IPS-18a (cell line): ENCODE results near the gene PC.

Experiments
- H3K27ac ChIP-seq: one replicate; pipeline ENCODE4 v1.5.1; 2013; ENCODE audit warnings: low read length
- H3K27me3 ChIP-seq: one replicate; pipeline ENCODE4 v1.6.1; 2013; ENCODE audit warnings: mild to moderate bottlenecking, low read length; ENCODE audit not compliant: control insufficient read depth, insufficient read depth
- H3K36me3 ChIP-seq: one replicate; pipeline ENCODE4 v1.6.1; 2013; ENCODE audit warnings: low read depth, low read length; ENCODE audit not compliant: control insufficient read depth
- H3K4me1 ChIP-seq: one replicate; pipeline ENCODE4 v1.6.1; 2013; ENCODE audit warnings: low read depth, low read length; ENCODE audit not compliant: control insufficient read depth
- H3K4me3 ChIP-seq: one replicate; pipeline ENCODE4 v1.5.1; 2013; ENCODE audit warnings: low read length
- H3K9ac ChIP-seq: one replicate; pipeline ENCODE4 v1.6.1; 2013; ENCODE audit warnings: mild to moderate bottlenecking, low read length, moderate library complexity
- H3K9me3 ChIP-seq: one replicate; pipeline ENCODE4 v1.6.1; 2013; ENCODE audit warnings: low read depth, low read length; ENCODE audit not compliant: control insufficient read depth

The PC gene

GRCh38 chr11:66976028-66976467 lies 17.9 kb upstream of the PC start:
- Histone ChIP-seq H3K4me3 (no peak overlapping the region), H3K4me1 (no peaks in the 10 kb centered on the region), H3K27me3 (no peaks in the 10 kb centered on the region), H3K9me3 (no peaks in the 10 kb centered on the region), H3K27ac (no peak overlapping the region), H3K36me3 (no peaks in the 10 kb centered on the region), H3K9ac (no peak overlapping the region)

- H3K27ac ChIP-seq, result no peak overlapping the region
- no peak overlapping the region for H3K9ac ChIP-seq
These were observed 17.3 kb upstream of the PC start for GRCh38 chr11:66975405-66976027.

GRCh38 chr11:66974724-66975404 lies 16.7 kb upstream of the PC start, which contains the start of gene C11orf86:
TSS of gene C11orf86 (plus strand) at chr11:66975304. CDS start at chr11:66975363, 59 bp downstream.
- Histone ChIP-seq H3K4me3 (no peak within 1 kb of the TSS), H3K27me3 (no peaks in the 10 kb centered on the region), H3K9me3 (no peaks in the 10 kb centered on the region), H3K4me1 (no peaks in the 10 kb centered on the region), H3K27ac (no peak within 1 kb of the TSS), H3K36me3 (no peaks in the 10 kb centered on the region), H3K9ac (no peak within 1 kb of the TSS)

More at GRCh38 chr11:66975405-66976027, 17.3 kb upstream of the PC start:
- Histone ChIP-seq H3K27me3 (no peaks in the 10 kb centered on the region), H3K9me3 (no peaks in the 10 kb centered on the region), H3K4me3 (no peak overlapping the region), H3K4me1 (no peaks in the 10 kb centered on the region), H3K36me3 (no peaks in the 10 kb centered on the region)

GRCh38 chr11:66973956-66974580 lies 15.9 kb upstream of the PC start:
- Histone ChIP-seq H3K9me3 (no peaks in the 10 kb centered on the region), H3K9ac (no peak overlapping the region)

GRCh38 chr11:66971488-66971887 lies 13.3 kb upstream of the PC start:
- Histone ChIP-seq H3K4me3 (no peak overlapping the region), H3K4me1 (no peaks in the 10 kb centered on the region)

More at GRCh38 chr11:66973956-66974580, 15.9 kb upstream of the PC start:
- Histone ChIP-seq H3K4me1 (no peaks in the 10 kb centered on the region), H3K4me3 (no peak overlapping the region), H3K27me3 (no peaks in the 10 kb centered on the region), H3K36me3 (no peaks in the 10 kb centered on the region), H3K27ac (no peak overlapping the region)

GRCh38 chr11:66970807-66971442 lies 12.7 kb upstream of the PC start:
- Histone ChIP-seq H3K27ac (no peak overlapping the region), H3K9ac (no peak overlapping the region), H3K9me3 (no peaks in the 10 kb centered on the region), H3K4me1 (no peaks in the 10 kb centered on the region), H3K36me3 (no peaks in the 10 kb centered on the region), H3K4me3 (no peak overlapping the region), H3K27me3 (no peaks in the 10 kb centered on the region)

More at GRCh38 chr11:66971488-66971887, 13.3 kb upstream of the PC start:
- no peaks in the 10 kb centered on the region for H3K9me3 ChIP-seq
- no peaks in the 10 kb centered on the region for H3K27me3 ChIP-seq
- H3K27ac ChIP-seq, result no peak overlapping the region
- H3K9ac ChIP-seq, result no peak overlapping the region
- H3K36me3 ChIP-seq, result no peaks in the 10 kb centered on the region

- H3K27me3 ChIP-seq, result no peaks in the 10 kb centered on the region
- H3K9ac ChIP-seq, result no peak overlapping the region
- H3K36me3 ChIP-seq, result no peaks in the 10 kb centered on the region
- H3K9me3 ChIP-seq, result no peaks in the 10 kb centered on the region
- no peaks in the 10 kb centered on the region for H3K4me1 ChIP-seq
- no peak overlapping the region for H3K4me3 ChIP-seq
- no peak overlapping the region for H3K27ac ChIP-seq
These were observed 12.2 kb upstream of the PC start for GRCh38 chr11:66970371-66970806.

- H3K9me3 ChIP-seq, result no peaks in the 10 kb centered on the region
- H3K4me3 ChIP-seq, result no peak overlapping the region
- no peaks in the 10 kb centered on the region for H3K36me3 ChIP-seq
- H3K27me3 ChIP-seq, result no peaks in the 10 kb centered on the region
- no peak overlapping the region for H3K9ac ChIP-seq
- no peaks in the 10 kb centered on the region for H3K4me1 ChIP-seq
- no peak overlapping the region for H3K27ac ChIP-seq
These were observed 11.5 kb upstream of the PC start for GRCh38 chr11:66969584-66970225.

- Histone ChIP-seq H3K4me3 (no peak overlapping the region), H3K27me3 (no peaks in the 10 kb centered on the region), H3K9ac (no peak overlapping the region), H3K36me3 (no peaks in the 10 kb centered on the region), H3K27ac (no peak overlapping the region), H3K4me1 (no peaks in the 10 kb centered on the region), H3K9me3 (no peaks in the 10 kb centered on the region)
These were observed 9.7 kb upstream of the PC start for GRCh38 chr11:66967670-66968425.

- H3K4me1 ChIP-seq, result no peaks in the 10 kb centered on the region
- no peak overlapping the region for H3K9ac ChIP-seq
- no peak overlapping the region for H3K27ac ChIP-seq
- H3K27me3 ChIP-seq, result no peaks in the 10 kb centered on the region
- H3K9me3 ChIP-seq, result no peaks in the 10 kb centered on the region
- no peaks in the 10 kb centered on the region for H3K36me3 ChIP-seq
- H3K4me3 ChIP-seq, result no peak overlapping the region
These were observed 8.2 kb upstream of the PC start for GRCh38 chr11:66966351-66966750.
